DMS79 (cell line): Measurements from ENCODE around the gene NUAK2.

Source experiments
- DNase-seq: peaks from one replicate; lab custom pipeline; 2025; lab: John Stamatoyannopoulos, UW

The NUAK2 gene

DNA sequence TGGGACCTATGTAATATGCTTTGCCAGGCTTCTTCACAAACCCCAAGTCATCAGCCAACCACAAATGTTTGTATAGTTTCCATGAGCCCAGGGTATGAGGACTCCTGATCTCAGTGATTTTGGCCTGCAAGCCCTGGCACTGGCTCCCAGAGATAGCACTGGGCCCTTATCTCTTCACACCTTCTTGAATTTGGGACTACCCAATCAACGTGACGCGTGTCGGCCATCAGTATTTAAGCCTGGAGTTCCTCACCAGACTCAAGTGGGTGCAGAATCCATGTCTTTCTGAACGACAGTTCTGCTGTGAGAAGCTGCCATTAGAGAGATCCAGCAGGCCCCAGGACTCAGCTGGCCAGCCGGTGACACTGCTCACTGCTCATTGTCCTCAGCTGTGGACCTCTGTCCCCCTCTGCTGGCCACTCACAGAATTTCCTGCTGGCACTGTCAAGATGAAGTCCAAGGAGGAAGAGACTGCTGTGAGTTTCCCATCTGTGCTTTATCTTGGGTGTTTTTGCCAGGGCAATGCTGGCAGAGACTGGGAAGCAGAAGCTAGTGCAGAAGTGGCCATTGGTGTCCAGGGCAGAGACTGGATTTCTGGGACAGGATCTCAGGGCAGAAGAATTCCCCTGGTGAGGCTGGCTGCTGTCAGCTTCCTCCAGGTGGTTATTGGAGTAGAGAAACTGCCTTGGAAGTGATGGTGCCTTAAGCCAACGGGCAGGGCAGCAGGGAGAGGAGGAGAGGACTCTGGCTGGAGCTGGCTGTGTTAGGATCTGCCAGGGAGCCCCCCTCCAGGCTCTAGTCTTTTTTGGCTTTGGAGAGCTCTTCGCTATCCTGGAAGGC, 65.4 kb downstream of the NUAK2 start:
- DNase-seq = peak; percentile 57
